Omental fat pad (tissue), 4 donors: Measurements from ENCODE around the gene PEX6. TPM values are rescaled to one million over a fixed set of nuclear protein-coding genes. Genes with fewer than 3 reads are reported as not detected.

Experiments used
- ATAC-seq: fragments of 150-250 bp; one replicate; pipeline ENCODE4 v1.9.1; 2016; ENCODE audit warnings: mild to moderate bottlenecking, moderate library complexity; ENCODE audit not compliant: low FRiP score
- DNase-seq: peaks from one replicate; pipeline ENCODE4 v3.0.0-alpha.2; 2019; ENCODE audit warnings: low spot score
- total RNA-seq, 4 donors: library from RNA; depleted of rRNA; stranded (reverse); fragments of >200 nt; gene quantifications; one replicate each; pipeline ENCODE4 v1.1.0, GENCODE V29; 2016
- TF ChIP-seq, protein P1 (sequence below), 3 donors: fragments of 450-650 bp; IDR thresholded peaks; one replicate each; pipeline ENCODE4 v1.5.1; 2016 to 2017; ENCODE audit warnings: antibody characterized with exemption in 3 of 3, mild to moderate bottlenecking in 3 of 3, moderate library complexity in 2 of 3

Gene PEX6
- total RNA-seq, 4 donors from 2014 or later = 5.0 to 22.1 (median 12.8) TPM

DNA sequence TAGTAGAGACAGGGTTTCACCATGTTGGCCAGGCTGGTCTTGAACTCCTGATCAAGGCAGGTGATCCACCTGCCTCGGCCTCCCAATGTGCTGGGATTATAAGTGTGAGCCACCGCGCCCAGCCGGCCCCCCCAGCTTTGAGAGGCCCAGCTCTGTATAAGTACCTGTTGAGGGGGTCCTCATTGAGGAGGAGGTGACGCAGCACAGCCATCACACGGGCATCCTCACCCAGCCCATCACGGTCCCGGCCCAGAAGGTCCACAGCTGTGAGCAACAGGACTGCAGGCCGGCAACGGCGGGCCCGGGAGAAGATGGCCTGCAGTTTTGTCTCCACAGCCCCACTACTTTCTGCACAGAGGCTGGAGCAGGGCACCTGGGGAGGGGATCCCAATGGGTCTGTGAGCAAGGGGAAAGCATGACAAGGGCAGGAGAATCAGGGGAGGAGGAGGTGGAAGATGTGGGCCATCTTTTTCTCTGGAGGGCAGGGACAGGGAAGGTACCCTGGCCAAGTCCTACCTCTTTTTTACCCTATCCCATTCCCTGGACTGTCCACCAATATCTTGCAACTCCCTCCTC is 10.8 kb downstream of the PEX6 start:
- ATAC-seq = no peak

DNA sequence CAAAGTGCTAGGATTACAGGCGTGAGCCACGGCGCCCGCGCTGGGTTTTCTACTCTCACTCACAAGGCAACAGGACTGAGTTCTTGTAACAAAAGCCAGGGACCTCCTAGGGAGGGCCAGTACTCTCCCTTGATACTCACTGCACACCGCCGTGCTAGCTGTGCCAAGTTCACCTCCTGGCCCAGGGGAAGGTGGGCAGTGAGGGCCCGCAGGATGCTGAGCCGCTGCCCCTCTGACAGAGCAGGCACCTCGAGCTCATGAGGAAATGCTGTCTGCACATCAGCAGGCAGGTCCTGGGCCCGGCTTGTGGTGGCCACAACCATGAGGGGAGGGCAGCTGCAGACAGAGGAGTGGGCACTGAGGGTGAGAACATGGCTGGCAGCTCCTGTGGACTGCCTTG is 11.8 kb downstream of the PEX6 start:
- no peak for ATAC-seq
- TF ChIP-seq, protein P1, sequence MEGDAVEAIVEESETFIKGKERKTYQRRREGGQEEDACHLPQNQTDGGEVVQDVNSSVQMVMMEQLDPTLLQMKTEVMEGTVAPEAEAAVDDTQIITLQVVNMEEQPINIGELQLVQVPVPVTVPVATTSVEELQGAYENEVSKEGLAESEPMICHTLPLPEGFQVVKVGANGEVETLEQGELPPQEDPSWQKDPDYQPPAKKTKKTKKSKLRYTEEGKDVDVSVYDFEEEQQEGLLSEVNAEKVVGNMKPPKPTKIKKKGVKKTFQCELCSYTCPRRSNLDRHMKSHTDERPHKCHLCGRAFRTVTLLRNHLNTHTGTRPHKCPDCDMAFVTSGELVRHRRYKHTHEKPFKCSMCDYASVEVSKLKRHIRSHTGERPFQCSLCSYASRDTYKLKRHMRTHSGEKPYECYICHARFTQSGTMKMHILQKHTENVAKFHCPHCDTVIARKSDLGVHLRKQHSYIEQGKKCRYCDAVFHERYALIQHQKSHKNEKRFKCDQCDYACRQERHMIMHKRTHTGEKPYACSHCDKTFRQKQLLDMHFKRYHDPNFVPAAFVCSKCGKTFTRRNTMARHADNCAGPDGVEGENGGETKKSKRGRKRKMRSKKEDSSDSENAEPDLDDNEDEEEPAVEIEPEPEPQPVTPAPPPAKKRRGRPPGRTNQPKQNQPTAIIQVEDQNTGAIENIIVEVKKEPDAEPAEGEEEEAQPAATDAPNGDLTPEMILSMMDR (IDR thresholded peaks at IDR 0.05) = no peak
- no peak for DNase-seq

More for the DNA sequence above, 10.8 kb downstream of the PEX6 start:
- TF ChIP-seq, protein P1 (IDR thresholded peaks at IDR 0.05) = no peak
- no peak for DNase-seq

DNA sequence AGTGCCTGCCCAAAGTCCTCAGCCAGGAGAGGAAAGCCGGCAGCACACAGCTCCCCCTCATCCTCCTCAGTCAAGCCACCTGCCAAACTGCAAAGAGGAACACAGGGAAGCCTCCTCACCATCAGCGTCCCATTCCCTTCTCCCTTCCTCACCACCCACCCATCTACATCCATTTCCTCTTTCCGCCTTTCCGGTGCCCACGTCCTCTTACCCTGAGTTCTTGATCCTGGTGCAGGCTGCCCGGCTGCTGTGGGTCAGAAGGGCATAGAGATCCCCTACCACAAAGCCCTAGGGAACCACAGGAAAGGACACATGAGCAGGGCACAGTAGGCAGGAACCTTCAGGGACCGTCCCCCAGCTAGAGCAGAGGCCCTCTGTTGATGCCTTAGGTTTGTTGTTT is 12.4 kb downstream of the PEX6 start:
- no peak for ATAC-seq
- TF ChIP-seq, protein P1 (IDR thresholded peaks at IDR 0.05) = no peak
- no peak for DNase-seq

DNA sequence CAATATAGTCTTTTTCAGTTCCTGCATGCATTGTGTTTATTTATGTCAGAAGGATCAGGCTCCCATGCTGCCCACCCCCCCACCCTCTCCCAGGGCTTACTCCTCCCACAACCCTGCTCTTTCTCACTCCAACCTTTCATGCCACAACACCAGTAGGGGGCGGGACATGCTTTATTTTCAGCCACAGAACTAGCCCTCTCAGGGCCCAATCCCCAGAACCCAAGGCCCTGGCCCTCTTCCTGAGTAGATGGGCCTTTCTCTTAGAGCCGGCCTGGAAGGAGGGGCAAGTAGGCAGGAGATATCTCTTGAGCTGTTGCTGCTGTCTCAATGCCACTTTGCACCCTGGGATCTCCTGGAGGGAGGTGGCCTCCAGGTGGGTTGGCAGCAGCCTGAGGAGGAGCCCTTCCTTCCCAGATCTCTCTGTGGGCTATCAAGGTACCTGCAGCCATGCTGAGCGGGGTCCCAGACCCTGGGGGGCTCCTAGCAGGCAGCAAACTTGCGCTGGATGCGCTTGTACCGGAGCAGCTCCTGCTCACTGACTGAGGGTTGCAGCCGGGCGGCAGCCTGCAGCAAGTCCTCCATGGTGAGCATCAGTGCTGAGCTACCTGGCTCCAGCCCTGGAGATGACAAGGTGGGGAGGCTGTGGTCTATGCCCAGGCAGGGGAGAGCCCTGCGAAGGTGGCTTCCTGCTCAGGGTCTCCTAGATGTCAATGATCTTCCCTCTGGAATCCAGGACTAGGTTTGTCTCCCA is 15.0 kb downstream of the PEX6 start:
- no peak for DNase-seq
- no peak for ATAC-seq
- TF ChIP-seq, protein P1 (IDR thresholded peaks at IDR 0.05) = no peak

DNA sequence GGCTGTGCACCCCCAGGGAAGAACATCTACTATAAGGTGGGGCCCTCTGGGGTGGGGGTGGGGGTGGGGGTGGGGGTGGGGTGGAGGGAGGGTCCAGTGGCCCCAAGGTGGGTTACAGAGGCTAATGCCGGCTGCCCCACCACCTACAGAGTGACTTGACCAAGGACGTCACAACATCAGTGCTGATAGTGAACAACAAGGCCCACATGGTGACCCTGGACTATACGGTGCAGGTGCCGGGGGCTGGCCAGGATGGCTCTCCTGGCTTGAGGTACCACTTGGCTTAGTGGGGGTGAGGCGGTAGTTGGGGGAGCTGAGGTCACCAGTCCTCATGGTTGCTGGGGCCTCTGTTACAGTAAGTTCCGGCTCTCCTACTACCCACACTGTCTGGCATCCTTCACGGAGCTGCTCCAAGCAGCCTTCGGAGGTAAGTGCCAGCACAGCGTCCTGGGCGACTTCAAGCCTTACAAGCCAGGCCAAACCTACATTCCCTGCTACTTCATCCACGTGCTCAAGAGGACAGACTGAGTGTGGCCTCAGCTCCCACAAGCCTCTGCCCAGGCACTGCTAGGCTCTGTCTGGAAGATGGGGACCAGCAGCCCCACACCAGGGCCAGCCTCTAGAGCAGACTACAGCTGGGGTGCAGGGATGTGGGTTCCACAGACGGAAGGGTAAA is 15.7 kb downstream of the PEX6 start:
- ATAC-seq (no peak), DNase-seq (no peak)
- TF ChIP-seq, protein P1 (IDR thresholded peaks at IDR 0.05) = no peak

DNA sequence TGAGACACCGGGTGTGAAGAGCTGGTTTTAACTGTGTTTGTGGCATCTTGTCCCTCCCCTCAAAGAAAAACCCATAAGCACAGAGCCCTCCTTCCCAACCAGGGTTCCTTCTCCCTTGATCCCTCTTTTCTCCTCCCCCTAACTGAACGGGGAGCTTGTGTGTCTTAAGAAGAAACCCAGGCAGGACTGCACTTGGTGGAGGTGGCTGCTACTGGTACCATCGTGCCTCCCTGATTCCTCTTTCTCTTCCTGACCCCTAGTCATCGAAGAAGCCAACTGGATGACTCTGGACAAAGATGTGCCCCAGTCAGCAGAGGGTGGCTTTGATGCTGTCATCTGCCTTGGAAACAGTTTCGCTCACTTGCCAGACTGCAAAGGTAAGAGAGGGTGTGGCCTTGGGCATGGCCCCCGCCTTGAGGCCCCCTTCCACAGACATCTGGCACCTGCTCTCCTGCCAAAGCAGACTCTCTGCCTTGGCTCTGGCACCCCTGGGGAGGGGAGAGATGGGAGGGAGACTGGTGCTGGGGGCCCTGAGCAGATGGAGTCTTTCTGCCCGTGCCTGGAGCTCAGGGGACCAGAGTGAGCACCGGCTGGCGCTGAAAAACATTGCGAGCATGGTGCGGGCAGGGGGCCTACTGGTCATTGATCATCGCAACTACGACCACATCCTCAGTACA is 16.3 kb downstream of the PEX6 start:
- TF ChIP-seq, protein P1 (IDR thresholded peaks at IDR 0.05) = no peak
- no peak for ATAC-seq

More for the DNA sequence above, 16.3 kb downstream of the PEX6 start:
- DNase-seq = no peak
